HEK293 (cell line): ENCODE measurements around the gene PHACTR3.

Experiments used
- CTCF ChIA-PET: fragments of 350-600 bp; formaldehyde crosslinking; extraction: SDS; loops from one replicate; lab custom pipeline; 2021; ENCODE audit warnings: antibody characterized with exemption; lab: Yijun Ruan, JAX
- POLR2A ChIA-PET: fragments of 300-600 bp; formaldehyde crosslinking; extraction: SDS; loops from one replicate; lab custom pipeline; 2020; ENCODE audit warnings: antibody characterized with exemption, inconsistent platforms; lab: Yijun Ruan, JAX
- H3K27ac ChIP-seq: fragments of 200-500 bp; sonication (Bioruptor generic); 2 replicates; pipeline ENCODE4 v1.5.1; 2014; ENCODE audit warnings: low read depth, low read length, control low read depth, inconsistent platforms; ENCODE audit errors: extremely low read depth
- H3K36me3 ChIP-seq, 2 experiments: fragments of 200-500 bp in 1 of 2; sonication (Bioruptor generic) in 1 of 2; 1 replicate in 1 of 2; 2 replicates in 1 of 2; pipeline ENCODE4 v1.5.1; 2014 to 2017; ENCODE audit warnings: inconsistent platforms in 2 of 2, low read length in 2 of 2; ENCODE audit not compliant: control insufficient read depth in 2 of 2, insufficient read depth in 1 of 2
- H3K4me1 ChIP-seq: fragments of 200-500 bp; sonication (Bioruptor generic); 2 replicates; pipeline ENCODE4 v1.5.1; 2014; ENCODE audit warnings: mild to moderate bottlenecking, low read length, inconsistent platforms; ENCODE audit not compliant: control insufficient read depth, insufficient read depth
- H3K4me3 ChIP-seq: 2 replicates; pipeline ENCODE4 v1.5.1; 2011; ENCODE audit warnings: low read depth, mild to moderate bottlenecking, control low read depth, low read length, moderate library complexity
- H3K9me3 ChIP-seq: fragments of 200-500 bp; sonication (Bioruptor generic); 2 replicates; pipeline ENCODE4 v1.5.1; 2014; ENCODE audit warnings: low read depth, low read length, inconsistent platforms; ENCODE audit not compliant: control insufficient read depth, insufficient read depth
- AEBP2 ChIP-seq: fragments of 450-650 bp; formaldehyde crosslinking; IDR thresholded peaks from 2 replicates; pipeline ENCODE4 v1.5.1; 2016; ENCODE audit warnings: missing biosample characterization, missing genetic modification characterization, borderline replicate concordance
- HOXA7 ChIP-seq: sonication (generic); formaldehyde crosslinking; IDR thresholded peaks from 2 replicates; pipeline ENCODE4 v1.8.1; 2022; ENCODE audit warnings: missing genetic modification reagents, borderline replicate concordance
- KLF9 ChIP-seq: fragments of 450-650 bp; formaldehyde crosslinking; IDR thresholded peaks from 2 replicates; pipeline ENCODE4 v1.5.1; 2016; ENCODE audit warnings: missing biosample characterization, missing genetic modification characterization, low read depth
- OSR2 ChIP-seq: fragments of 450-650 bp; formaldehyde crosslinking; IDR thresholded peaks from 2 replicates; pipeline ENCODE4 v1.5.1; 2016; ENCODE audit warnings: missing biosample characterization, missing genetic modification characterization
- PRDM10 ChIP-seq: fragments of 450-650 bp; formaldehyde crosslinking; IDR thresholded peaks from 2 replicates; pipeline ENCODE4 v1.5.1; 2016; ENCODE audit warnings: missing biosample characterization, missing genetic modification characterization
- PRDM4 ChIP-seq: fragments of 450-650 bp; formaldehyde crosslinking; IDR thresholded peaks from 2 replicates; pipeline ENCODE4 v1.5.1; 2017; ENCODE audit warnings: missing biosample characterization, missing genetic modification characterization
- REPIN1 ChIP-seq: fragments of 450-650 bp; formaldehyde crosslinking; IDR thresholded peaks from 2 replicates; pipeline ENCODE4 v1.5.1; 2017; ENCODE audit warnings: missing biosample characterization, missing genetic modification characterization, low read depth
- ZBTB17 ChIP-seq: fragments of 450-650 bp; formaldehyde crosslinking; IDR thresholded peaks from 2 replicates; pipeline ENCODE4 v1.5.1; 2016; ENCODE audit warnings: missing biosample characterization, missing genetic modification characterization
- ZIC2 ChIP-seq: fragments of 450-650 bp; formaldehyde crosslinking; IDR thresholded peaks from 2 replicates; pipeline ENCODE4 v1.5.1; 2016; ENCODE audit warnings: missing biosample characterization, missing genetic modification characterization
- ZNF133 ChIP-seq: fragments of 450-650 bp; formaldehyde crosslinking; IDR thresholded peaks from 2 replicates; pipeline ENCODE4 v1.5.1; 2016; ENCODE audit warnings: missing biosample characterization, missing genetic modification characterization
- ZNF138 ChIP-seq: fragments of 450-650 bp; formaldehyde crosslinking; IDR thresholded peaks from 2 replicates; pipeline ENCODE4 v1.5.1; 2016; ENCODE audit warnings: missing biosample characterization, missing genetic modification characterization, borderline replicate concordance
- ZNF18 ChIP-seq: fragments of 450-650 bp; formaldehyde crosslinking; IDR thresholded peaks from 2 replicates; pipeline ENCODE4 v1.5.1; 2016; ENCODE audit warnings: missing biosample characterization, missing genetic modification characterization
- ZNF274 ChIP-seq, 2 experiments: fragments of 200-500 bp in 1 of 2; fragments of 450-650 bp in 1 of 2; sonication (Bioruptor generic) in 1 of 2; formaldehyde crosslinking in 1 of 2; IDR thresholded peaks; 2 replicates each; pipeline versions ENCODE4 v1.5.1 to v1.6.1; 2014 to 2016; ENCODE audit warnings: borderline replicate concordance in 1 of 2, inconsistent platforms in 1 of 2, low read length in 1 of 2, missing biosample characterization in 1 of 2, missing genetic modification characterization in 1 of 2
- ZNF501 ChIP-seq: fragments of 450-650 bp; formaldehyde crosslinking; IDR thresholded peaks from 2 replicates; pipeline ENCODE4 v1.5.1; 2016; ENCODE audit warnings: missing biosample characterization, missing genetic modification characterization
- ZNF629 ChIP-seq: fragments of 450-650 bp; formaldehyde crosslinking; IDR thresholded peaks from 2 replicates; pipeline ENCODE4 v1.5.1; 2017; ENCODE audit warnings: missing biosample characterization, missing genetic modification characterization
- ZNF785 ChIP-seq: fragments of 450-650 bp; formaldehyde crosslinking; IDR thresholded peaks from 2 replicates; pipeline ENCODE4 v1.5.1; 2016; ENCODE audit warnings: missing biosample characterization, missing genetic modification characterization
- TF ChIP-seq, protein P1 (sequence below): fragments of 450-650 bp; formaldehyde crosslinking; IDR thresholded peaks from 2 replicates; pipeline ENCODE4 v1.5.1; 2017; ENCODE audit warnings: missing biosample characterization, missing genetic modification characterization
- TF ChIP-seq, protein P2 (sequence below): fragments of 450-650 bp; formaldehyde crosslinking; conservative IDR thresholded peaks from 2 replicates; pipeline ENCODE4 v1.5.1; 2016; ENCODE audit warnings: low read depth, missing biosample characterization, missing genetic modification characterization

The PHACTR3 gene

DNA sequence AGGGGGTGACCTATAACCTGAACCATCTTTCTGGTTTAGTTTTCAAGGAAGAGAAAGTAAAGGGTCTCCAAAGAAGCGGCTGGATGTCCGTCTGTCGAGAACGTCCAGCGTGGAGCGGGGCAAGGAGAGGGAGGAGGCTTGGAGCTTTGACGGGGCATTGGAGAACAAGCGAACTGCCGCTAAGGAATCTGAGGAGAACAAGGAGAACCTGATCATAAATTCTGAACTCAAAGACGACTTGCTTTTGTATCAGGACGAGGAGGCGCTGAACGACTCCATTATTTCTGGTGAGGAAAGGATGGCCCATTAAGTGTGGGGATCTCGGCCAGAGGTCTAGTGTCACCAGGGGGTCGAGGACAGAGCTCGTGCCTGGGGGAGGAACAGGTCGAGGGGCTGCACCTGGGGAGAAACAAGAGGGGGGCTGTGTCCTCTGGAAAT is 169.9 kb downstream of the PHACTR3 start:
- ChIA-PET CTCF (interaction anchor here (0.7 to 1.4 kb wide), 2 partner anchors 9 to 76 kb away, joined by 3 to 6 read pairs; no protein-coding TSS in a partner anchor), POLR2A (no interaction called here)
- H3K4me1 ChIP-seq = no peaks in the 10 kb centered on the region; the same call in 1 of the 2 replicates
- no peaks in the 10 kb centered on the region for H3K9me3 ChIP-seq
- H3K27ac ChIP-seq = no peak overlapping the region
- no peaks in the 10 kb centered on the region for H3K36me3 ChIP-seq
- H3K4me3 ChIP-seq = no peak overlapping the region
- no peak for TF ChIP-seq PRDM10 (tag by site-specific recombination)
- TF ChIP-seq ZNF501 (tag by site-specific recombination) = no peak
- TF ChIP-seq KLF9 = no peak
- no peak for TF ChIP-seq ZIC2 (tag by site-specific recombination)
- no peak for TF ChIP-seq HOXA7 (CRISPR knock-in tag)
- TF ChIP-seq ZNF138 = no peak
- TF ChIP-seq PRDM4 (tag by site-specific recombination) = no peak
- TF ChIP-seq ZBTB17 (tag by site-specific recombination) = no peak
- TF ChIP-seq ZNF274 (IDR thresholded peaks at IDR 0.05; ENCODE audit: low read length) = no peak
- no peak for TF ChIP-seq ZNF274 (tag by site-specific recombination; IDR thresholded peaks at IDR 0.05; ENCODE audit: borderline replicate concordance)
- TF ChIP-seq OSR2 (tag by site-specific recombination) = no peak
- TF ChIP-seq, protein P1, sequence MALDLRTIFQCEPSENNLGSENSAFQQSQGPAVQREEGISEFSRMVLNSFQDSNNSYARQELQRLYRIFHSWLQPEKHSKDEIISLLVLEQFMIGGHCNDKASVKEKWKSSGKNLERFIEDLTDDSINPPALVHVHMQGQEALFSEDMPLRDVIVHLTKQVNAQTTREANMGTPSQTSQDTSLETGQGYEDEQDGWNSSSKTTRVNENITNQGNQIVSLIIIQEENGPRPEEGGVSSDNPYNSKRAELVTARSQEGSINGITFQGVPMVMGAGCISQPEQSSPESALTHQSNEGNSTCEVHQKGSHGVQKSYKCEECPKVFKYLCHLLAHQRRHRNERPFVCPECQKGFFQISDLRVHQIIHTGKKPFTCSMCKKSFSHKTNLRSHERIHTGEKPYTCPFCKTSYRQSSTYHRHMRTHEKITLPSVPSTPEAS (tag by site-specific recombination) = no peak
- TF ChIP-seq ZNF629 (tag by site-specific recombination) = no peak
- no peak for TF ChIP-seq REPIN1 (tag by site-specific recombination)
- TF ChIP-seq, protein P2, sequence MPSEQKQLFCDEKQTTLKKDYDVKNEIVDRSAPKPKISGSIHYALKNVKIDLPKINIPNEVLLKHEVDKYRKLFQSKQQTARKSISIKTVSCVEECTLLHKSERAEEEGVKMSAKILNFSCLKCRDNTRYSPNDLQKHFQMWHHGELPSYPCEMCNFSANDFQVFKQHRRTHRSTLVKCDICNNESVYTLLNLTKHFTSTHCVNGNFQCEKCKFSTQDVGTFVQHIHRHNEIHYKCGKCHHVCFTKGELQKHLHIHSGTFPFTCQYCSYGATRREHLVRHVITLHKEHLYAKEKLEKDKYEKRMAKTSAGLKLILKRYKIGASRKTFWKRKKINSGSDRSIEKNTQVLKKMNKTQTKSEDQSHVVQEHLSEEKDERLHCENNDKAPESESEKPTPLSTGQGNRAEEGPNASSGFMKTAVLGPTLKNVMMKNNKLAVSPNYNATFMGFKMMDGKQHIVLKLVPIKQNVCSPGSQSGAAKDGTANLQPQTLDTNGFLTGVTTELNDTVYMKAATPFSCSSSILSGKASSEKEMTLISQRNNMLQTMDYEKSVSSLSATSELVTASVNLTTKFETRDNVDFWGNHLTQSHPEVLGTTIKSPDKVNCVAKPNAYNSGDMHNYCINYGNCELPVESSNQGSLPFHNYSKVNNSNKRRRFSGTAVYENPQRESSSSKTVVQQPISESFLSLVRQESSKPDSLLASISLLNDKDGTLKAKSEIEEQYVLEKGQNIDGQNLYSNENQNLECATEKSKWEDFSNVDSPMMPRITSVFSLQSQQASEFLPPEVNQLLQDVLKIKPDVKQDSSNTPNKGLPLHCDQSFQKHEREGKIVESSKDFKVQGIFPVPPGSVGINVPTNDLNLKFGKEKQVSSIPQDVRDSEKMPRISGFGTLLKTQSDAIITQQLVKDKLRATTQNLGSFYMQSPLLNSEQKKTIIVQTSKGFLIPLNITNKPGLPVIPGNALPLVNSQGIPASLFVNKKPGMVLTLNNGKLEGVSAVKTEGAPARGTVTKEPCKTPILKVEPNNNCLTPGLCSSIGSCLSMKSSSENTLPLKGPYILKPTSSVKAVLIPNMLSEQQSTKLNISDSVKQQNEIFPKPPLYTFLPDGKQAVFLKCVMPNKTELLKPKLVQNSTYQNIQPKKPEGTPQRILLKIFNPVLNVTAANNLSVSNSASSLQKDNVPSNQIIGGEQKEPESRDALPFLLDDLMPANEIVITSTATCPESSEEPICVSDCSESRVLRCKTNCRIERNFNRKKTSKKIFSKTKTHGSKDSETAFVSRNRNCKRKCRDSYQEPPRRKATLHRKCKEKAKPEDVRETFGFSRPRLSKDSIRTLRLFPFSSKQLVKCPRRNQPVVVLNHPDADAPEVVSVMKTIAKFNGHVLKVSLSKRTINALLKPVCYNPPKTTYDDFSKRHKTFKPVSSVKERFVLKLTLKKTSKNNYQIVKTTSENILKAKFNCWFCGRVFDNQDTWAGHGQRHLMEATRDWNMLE = no peak
- TF ChIP-seq ZNF18 (tag by site-specific recombination) = no peak
- TF ChIP-seq ZNF133 = no peak
- no peak for TF ChIP-seq ZNF785
- no peak for TF ChIP-seq AEBP2 (tag by site-specific recombination)
